Measurements from ENCODE around the gene APP.
A peak's percentile ranks its signal among the peaks of the same experiment; 100 is the strongest.
"Not testable (repeated sequence)": the region's sequence is repeated elsewhere in the genome, so short reads cannot be mapped to it uniquely, and the experiment has no call there.

Gene APP

GRCh38 chr21:26012482-26012881 is 158.1 kb downstream of the APP start:
- not testable (repeated sequence) for DNase-seq

- no peak for DNase-seq
Observed at GRCh38 chr21:26011292-26011940, 159.2 kb downstream of the APP start.

- DNase-seq = no peak
Observed at GRCh38 chr21:26007951-26008498, 162.5 kb downstream of the APP start.

GRCh38 chr21:26005464-26005863 is 165.1 kb downstream of the APP start:
- DNase-seq = no peak

- no peak for DNase-seq
Observed at GRCh38 chr21:26003404-26003803, 167.2 kb downstream of the APP start.

GRCh38 chr21:26001356-26001755 is 169.2 kb downstream of the APP start:
- DNase-seq = no peak

- DNase-seq = no peak
Observed at GRCh38 chr21:25999921-26000582, 170.5 kb downstream of the APP start.

GRCh38 chr21:25997788-25998611 is 172.6 kb downstream of the APP start:
- DNase-seq = peak; percentile 66

GRCh38 chr21:25995278-25995677 is 175.3 kb downstream of the APP start:
- no peak for DNase-seq

GRCh38 chr21:25994758-25995163 is 175.8 kb downstream of the APP start:
- no peak for DNase-seq

GRCh38 chr21:25988738-25989137 is 181.8 kb downstream of the APP start:
- no peak for DNase-seq

GRCh38 chr21:25987531-25987930 is 183.0 kb downstream of the APP start:
- DNase-seq = no peak

GRCh38 chr21:25986928-25987327 is 183.6 kb downstream of the APP start:
- no peak for DNase-seq

GRCh38 chr21:25985990-25986389 is 184.6 kb downstream of the APP start:
- DNase-seq = no peak

- DNase-seq = no peak
Observed at GRCh38 chr21:25984538-25984937, 186.0 kb downstream of the APP start.

GRCh38 chr21:25983745-25984144 is 186.8 kb downstream of the APP start:
- no peak for DNase-seq

- no peak for DNase-seq
Observed at GRCh38 chr21:25980710-25981109, 189.9 kb downstream of the APP start.

GRCh38 chr21:25979845-25980616 is 190.5 kb downstream of the APP start:
- DNase-seq = no peak

GRCh38 chr21:25977068-25977611 is 193.4 kb downstream of the APP start:
- no peak for DNase-seq

GRCh38 chr21:25974964-25975363 is 195.6 kb downstream of the APP start:
- DNase-seq = no peak

- DNase-seq = no peak
Observed at GRCh38 chr21:25970254-25970930, 200.2 kb downstream of the APP start.

GRCh38 chr21:25967901-25968438 is 202.6 kb downstream of the APP start:
- no peak for DNase-seq
